ENCODE results near the gene FAM83C.

Gene FAM83C

GRCh38 chr20:35291654-35292503, at the start of gene FAM83C:
TSS of gene FAM83C (minus strand) at chr20:35292425. CDS start at chr20:35292304, 121 bp downstream.
- DNase-seq (ENCODE audit: low read depth) = no peak

GRCh38 chr20:35341366-35342028, 49.3 kb upstream of the FAM83C start:
- no peak for DNase-seq (ENCODE audit: low read depth)

GRCh38 chr20:35340436-35340835, 48.2 kb upstream of the FAM83C start:
- DNase-seq (ENCODE audit: low read depth) = no peak

GRCh38 chr20:35339636-35340035, 47.4 kb upstream of the FAM83C start:
- DNase-seq (ENCODE audit: low read depth) = no peak

GRCh38 chr20:35339007-35339406, 46.8 kb upstream of the FAM83C start:
- no peak for DNase-seq (ENCODE audit: low read depth)

GRCh38 chr20:35334311-35335101, 42.3 kb upstream of the FAM83C start:
- DNase-seq (ENCODE audit: low read depth) = no peak

- no peak for DNase-seq (ENCODE audit: low read depth)
Observed at GRCh38 chr20:35333606-35334005, 41.4 kb upstream of the FAM83C start.

- DNase-seq (ENCODE audit: low read depth) = no peak
Observed at GRCh38 chr20:35332540-35333200, 40.4 kb upstream of the FAM83C start.

- no peak for DNase-seq (ENCODE audit: low read depth)
Observed at GRCh38 chr20:35329435-35330139, 37.4 kb upstream of the FAM83C start.

- DNase-seq (ENCODE audit: low read depth) = no peak
Observed at GRCh38 chr20:35328689-35329088, 36.5 kb upstream of the FAM83C start.

GRCh38 chr20:35328095-35328685, 36.0 kb upstream of the FAM83C start:
- DNase-seq (ENCODE audit: low read depth) = no peak

- no peak for DNase-seq (ENCODE audit: low read depth)
Observed at GRCh38 chr20:35327074-35327976, 35.1 kb upstream of the FAM83C start.

- DNase-seq (ENCODE audit: low read depth) = no peak
Observed at GRCh38 chr20:35326740-35327073, 34.5 kb upstream of the FAM83C start.

GRCh38 chr20:35326021-35326739, 34.0 kb upstream of the FAM83C start:
- no peak for DNase-seq (ENCODE audit: low read depth)

- no peak for DNase-seq (ENCODE audit: low read depth)
Observed at GRCh38 chr20:35325401-35325800, 33.2 kb upstream of the FAM83C start.

GRCh38 chr20:35320396-35321126, 28.3 kb upstream of the FAM83C start:
- DNase-seq (ENCODE audit: low read depth) = no peak

- DNase-seq (ENCODE audit: low read depth) = no peak
Observed at GRCh38 chr20:35319871-35320197, 27.6 kb upstream of the FAM83C start.

GRCh38 chr20:35319192-35319870, 27.1 kb upstream of the FAM83C start:
- no peak for DNase-seq (ENCODE audit: low read depth)
